Hepatocyte (in vitro differentiated cells): ENCODE measurements around the gene TTLL9. TPM values are rescaled to one million over a fixed set of nuclear protein-coding genes. Genes with fewer than 3 reads are reported as not detected.

ENCODE experiments used
- DNase-seq: peaks from one replicate; pipeline ENCODE4 v3.0.0-alpha.2; 2016; ENCODE audit warnings: low spot score
- H2AFZ ChIP-seq: fragments of 200-600 bp; sonication (generic); 2 replicates; pipeline ENCODE4 v1.6.0; 2016; ENCODE audit warnings: antibody characterized with exemption, mild to moderate bottlenecking
- H3K27ac ChIP-seq: fragments of 200-600 bp; sonication (generic); 2 replicates; pipeline ENCODE4 v1.5.1; 2016; ENCODE audit warnings: mild to moderate bottlenecking
- H3K27me3 ChIP-seq: fragments of 200-600 bp; sonication (generic); 2 replicates; pipeline ENCODE4 v1.6.1; 2016
- H3K36me3 ChIP-seq: fragments of 200-600 bp; sonication (generic); replicated peaks from 2 replicates; pipeline ENCODE4 v1.5.1; 2016; ENCODE audit warnings: low read depth; ENCODE audit not compliant: insufficient read depth
- H3K4me1 ChIP-seq: fragments of 200-600 bp; sonication (generic); 2 replicates; pipeline ENCODE4 v1.5.1; 2016; ENCODE audit warnings: mild to moderate bottlenecking, moderate library complexity; ENCODE audit not compliant: insufficient read depth
- H3K4me2 ChIP-seq: fragments of 200-600 bp; sonication (generic); 2 replicates; pipeline ENCODE4 v1.6.0; 2016
- H3K4me3 ChIP-seq: fragments of 200-600 bp; sonication (generic); 2 replicates; pipeline ENCODE4 v1.5.1; 2016; ENCODE audit warnings: mild to moderate bottlenecking
- H3K79me2 ChIP-seq: fragments of 200-600 bp; sonication (generic); 2 replicates; pipeline ENCODE4 v1.6.0; 2017; ENCODE audit warnings: mild to moderate bottlenecking
- H3K9me2 ChIP-seq: fragments of 200-600 bp; sonication (generic); replicated peaks from 2 replicates; pipeline ENCODE4 v1.6.0; 2017; ENCODE audit warnings: mild to moderate bottlenecking; ENCODE audit not compliant: insufficient read depth
- H3K9me3 ChIP-seq: fragments of 200-600 bp; sonication (generic); 2 replicates; pipeline ENCODE4 v1.5.1; 2016; ENCODE audit warnings: low read depth, mild to moderate bottlenecking
- H4K20me1 ChIP-seq: fragments of 200-600 bp; sonication (generic); 2 replicates; pipeline ENCODE4 v1.6.0; 2016; ENCODE audit warnings: mild to moderate bottlenecking; ENCODE audit not compliant: insufficient read depth, poor library complexity, severe bottlenecking
- CTCF ChIP-seq: fragments of 200-600 bp; sonication (generic); IDR thresholded peaks from 2 replicates; pipeline ENCODE4 v1.5.1; 2016; ENCODE audit warnings: antibody characterized with exemption, mild to moderate bottlenecking; ENCODE audit not compliant: poor library complexity
- EZH2 ChIP-seq: fragments of 200-600 bp; sonication (generic); IDR thresholded peaks from 2 replicates; pipeline ENCODE4 v1.6.1; 2016; ENCODE audit warnings: antibody characterized with exemption, mild to moderate bottlenecking, borderline replicate concordance
- EZH2phosphoT487 ChIP-seq: fragments of 200-600 bp; sonication (generic); IDR thresholded peaks from one replicate; pipeline ENCODE4 v1.6.1; 2018; ENCODE audit warnings: antibody characterized with exemption, mild to moderate bottlenecking, low read depth, moderate library complexity; ENCODE audit not compliant: unreplicated experiment, severe bottlenecking
- WGBS: methylation state at CpG from one replicate; pipeline ENCODE4 v1.1.6; 2016; ENCODE audit warnings: low lambda C conversion rate; ENCODE audit errors: missing lambda C conversion rate; 5-methylcytosine and 5-hydroxymethylcytosine counted together
- polyA plus RNA-seq: library from polyadenylated mRNA; unstranded; fragments of >200 nt; fragmentation: Nextera tagmentation; extraction: Ambion mirVana; gene quantifications from 2 replicates; pipeline ENCODE4 v1.2.1, GENCODE V29; 2016
- total RNA-seq: library from RNA; depleted of rRNA; stranded (reverse); fragments of >200 nt; gene quantifications from 2 replicates; pipeline ENCODE4 v1.2.3, GENCODE V29; 2014

The TTLL9 gene, protein sequence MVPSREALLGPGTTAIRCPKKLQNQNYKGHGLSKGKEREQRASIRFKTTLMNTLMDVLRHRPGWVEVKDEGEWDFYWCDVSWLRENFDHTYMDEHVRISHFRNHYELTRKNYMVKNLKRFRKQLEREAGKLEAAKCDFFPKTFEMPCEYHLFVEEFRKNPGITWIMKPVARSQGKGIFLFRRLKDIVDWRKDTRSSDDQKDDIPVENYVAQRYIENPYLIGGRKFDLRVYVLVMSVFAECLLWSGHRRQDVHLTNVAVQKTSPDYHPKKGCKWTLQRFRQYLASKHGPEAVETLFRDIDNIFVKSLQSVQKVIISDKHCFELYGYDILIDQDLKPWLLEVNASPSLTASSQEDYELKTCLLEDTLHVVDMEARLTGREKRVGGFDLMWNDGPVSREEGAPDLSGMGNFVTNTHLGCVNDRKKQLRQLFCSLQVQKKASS
- total RNA-seq (0.84 TPM in 1 of 2 replicates, not detected in the other), polyA plus RNA-seq (0.18 and 0.54 TPM in 2 replicates)

DNA sequence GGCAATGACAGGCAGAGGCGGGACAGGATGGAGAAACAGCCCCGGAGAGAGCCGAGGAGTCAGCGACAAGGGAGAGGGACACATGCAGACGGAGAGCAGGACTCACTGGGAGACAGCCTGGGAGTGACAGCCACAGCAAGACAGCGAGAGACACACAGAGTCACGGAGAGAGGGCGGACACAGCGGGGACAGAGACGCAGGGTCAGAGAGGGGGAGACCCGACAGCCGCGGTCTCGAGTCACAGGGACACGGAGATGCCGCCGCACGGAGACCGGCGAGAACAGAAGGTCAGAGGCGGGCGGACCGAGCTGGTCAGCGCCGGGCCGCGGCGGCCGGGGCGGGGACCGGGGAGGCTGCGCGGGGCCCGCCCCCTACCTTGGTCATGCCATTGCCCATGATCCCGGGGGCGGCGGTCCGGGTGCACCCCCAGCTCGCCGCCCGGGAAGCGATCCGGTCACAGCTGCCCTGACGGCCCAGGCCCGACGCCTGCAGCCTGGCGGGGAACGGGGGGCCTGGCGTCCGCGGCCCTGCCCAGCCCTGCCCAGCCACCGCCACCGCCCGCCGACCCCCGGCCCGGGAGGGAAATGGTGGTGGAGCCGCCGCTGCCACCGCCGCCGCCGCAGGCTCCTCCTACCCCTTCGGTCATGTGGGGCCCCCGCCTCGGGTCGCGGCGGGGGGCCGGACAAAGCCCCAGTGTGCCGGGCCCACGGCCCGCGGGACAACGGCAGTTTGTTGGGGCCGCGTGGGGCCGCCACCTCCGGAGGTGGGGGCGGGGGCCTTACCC is at the start of gene TTLL9, which contains the start of gene DUSP15:
TSS of gene TTLL9 (plus strand) at position 693 of the 784 bp plus-strand sequence. CDS start 493 bp downstream, outside the sequence.
TSS of gene DUSP15 (minus strand) at position 586 of the 784 bp plus-strand sequence. CDS start at position 396, 190 bp downstream.
- H3K36me3 ChIP-seq: no peaks in the 10 kb centered on the region
- H3K79me2 ChIP-seq: peaks cover 11% of the 10 kb centered on the region
- WGBS: 4% methylated on average over 35 of the region's 80 CpGs
- H3K4me3 ChIP-seq: peak within 1 kb of the TSS; percentile 80
- DNase-seq: peak; percentile 89
- H3K9me2 ChIP-seq: no peaks in the 10 kb centered on the region
- no peaks in the 10 kb centered on the region for H3K27me3 ChIP-seq
- H3K9me3 ChIP-seq: no peaks in the 10 kb centered on the region
- no peak for TF ChIP-seq CTCF
- TF ChIP-seq EZH2: no peak
- no peak for TF ChIP-seq EZH2phosphoT487
- peak within 1 kb of the TSS; percentile 71 for H2AFZ ChIP-seq
- H3K27ac ChIP-seq: peak within 1 kb of the TSS; percentile 86
- peak within 1 kb of the TSS; percentile 93 for H3K4me2 ChIP-seq
- no peaks in the 10 kb centered on the region for H4K20me1 ChIP-seq
- H3K4me1 ChIP-seq: peaks cover 17% of the 10 kb centered on the region

- Histone ChIP-seq H3K4me2 (no peak overlapping the region), H2AFZ (no peak overlapping the region), H3K79me2 (no peaks in the 10 kb centered on the region), H3K36me3 (no peaks in the 10 kb centered on the region), H3K9me2 (no peaks in the 10 kb centered on the region), H3K27me3 (no peaks in the 10 kb centered on the region), H3K27ac (no peak overlapping the region), H3K4me1 (no peaks in the 10 kb centered on the region), H3K9me3 (no peaks in the 10 kb centered on the region), H4K20me1 (no peaks in the 10 kb centered on the region), H3K4me3 (no peak overlapping the region)
- no peak for DNase-seq
- WGBS: 72% methylated on average over 5 of the region's 5 CpGs
- TF ChIP-seq CTCF (no peak), EZH2 (no peak), EZH2phosphoT487 (no peak)
Measured at GRCh38 chr20:31821427-31821826, 49.0 kb upstream of the TTLL9 start.

- Histone ChIP-seq H3K9me3 (no peaks in the 10 kb centered on the region), H3K4me1 (no peaks in the 10 kb centered on the region), H3K79me2 (no peaks in the 10 kb centered on the region), H3K36me3 (no peaks in the 10 kb centered on the region), H3K4me3 (no peak overlapping the region), H2AFZ (no peak overlapping the region), H3K27ac (no peak overlapping the region), H4K20me1 (no peaks in the 10 kb centered on the region), H3K27me3 (no peaks in the 10 kb centered on the region), H3K4me2 (peak overlapping the region; percentile 64), H3K9me2 (no peaks in the 10 kb centered on the region)
- DNase-seq: peak; percentile 87
- 16% methylated on average over 29 of the region's 29 CpGs for WGBS
- peak; percentile 99 for TF ChIP-seq CTCF
- TF ChIP-seq EZH2: no peak
Measured at GRCh38 chr20:31822421-31823330, 47.8 kb upstream of the TTLL9 start.
